LNCaP clone FGC (cell line): Measurements from ENCODE around the gene BABAM1.

Experiments used
- DNase-seq: peaks from one replicate; pipeline ENCODE4 v3.0.0-alpha.2; 2011; ENCODE audit warnings: low read depth
- H3K4me3 ChIP-seq: 2 replicates; pipeline ENCODE4 v1.5.1; 2011; ENCODE audit warnings: mild to moderate bottlenecking, low read depth, low read length, control low read depth
- TF ChIP-seq, protein P1 (sequence below): IDR thresholded peaks from 2 replicates; pipeline ENCODE4 v1.5.1; 2012; ENCODE audit warnings: mild to moderate bottlenecking; ENCODE audit not compliant: control insufficient read depth, insufficient read depth; ENCODE audit errors: extremely low read depth

BABAM1 gene

DNA sequence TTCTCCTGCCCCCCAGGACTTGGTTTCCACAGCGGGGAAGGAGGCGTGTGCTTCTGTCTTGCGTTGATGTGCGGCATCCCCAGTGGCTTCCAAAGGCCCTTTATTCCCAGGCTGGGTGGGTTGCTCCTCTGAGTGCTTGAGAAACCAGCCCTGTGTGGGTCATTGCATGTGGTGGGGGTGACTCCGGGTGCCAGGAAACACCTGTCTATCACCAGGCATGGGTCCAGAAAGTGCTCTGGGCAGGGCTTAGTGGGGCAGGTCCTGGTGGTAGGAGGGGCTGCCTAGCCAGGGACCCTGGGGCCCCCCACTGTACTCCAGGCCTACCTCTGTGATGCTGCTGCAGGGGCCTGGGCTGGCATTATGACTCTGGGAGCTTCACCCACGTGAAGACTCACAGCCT lies 51.7 kb downstream of the BABAM1 start:
- DNase-seq = no peak
- TF ChIP-seq, protein P1, sequence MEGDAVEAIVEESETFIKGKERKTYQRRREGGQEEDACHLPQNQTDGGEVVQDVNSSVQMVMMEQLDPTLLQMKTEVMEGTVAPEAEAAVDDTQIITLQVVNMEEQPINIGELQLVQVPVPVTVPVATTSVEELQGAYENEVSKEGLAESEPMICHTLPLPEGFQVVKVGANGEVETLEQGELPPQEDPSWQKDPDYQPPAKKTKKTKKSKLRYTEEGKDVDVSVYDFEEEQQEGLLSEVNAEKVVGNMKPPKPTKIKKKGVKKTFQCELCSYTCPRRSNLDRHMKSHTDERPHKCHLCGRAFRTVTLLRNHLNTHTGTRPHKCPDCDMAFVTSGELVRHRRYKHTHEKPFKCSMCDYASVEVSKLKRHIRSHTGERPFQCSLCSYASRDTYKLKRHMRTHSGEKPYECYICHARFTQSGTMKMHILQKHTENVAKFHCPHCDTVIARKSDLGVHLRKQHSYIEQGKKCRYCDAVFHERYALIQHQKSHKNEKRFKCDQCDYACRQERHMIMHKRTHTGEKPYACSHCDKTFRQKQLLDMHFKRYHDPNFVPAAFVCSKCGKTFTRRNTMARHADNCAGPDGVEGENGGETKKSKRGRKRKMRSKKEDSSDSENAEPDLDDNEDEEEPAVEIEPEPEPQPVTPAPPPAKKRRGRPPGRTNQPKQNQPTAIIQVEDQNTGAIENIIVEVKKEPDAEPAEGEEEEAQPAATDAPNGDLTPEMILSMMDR = no peak
- no peak overlapping the region for H3K4me3 ChIP-seq

DNA sequence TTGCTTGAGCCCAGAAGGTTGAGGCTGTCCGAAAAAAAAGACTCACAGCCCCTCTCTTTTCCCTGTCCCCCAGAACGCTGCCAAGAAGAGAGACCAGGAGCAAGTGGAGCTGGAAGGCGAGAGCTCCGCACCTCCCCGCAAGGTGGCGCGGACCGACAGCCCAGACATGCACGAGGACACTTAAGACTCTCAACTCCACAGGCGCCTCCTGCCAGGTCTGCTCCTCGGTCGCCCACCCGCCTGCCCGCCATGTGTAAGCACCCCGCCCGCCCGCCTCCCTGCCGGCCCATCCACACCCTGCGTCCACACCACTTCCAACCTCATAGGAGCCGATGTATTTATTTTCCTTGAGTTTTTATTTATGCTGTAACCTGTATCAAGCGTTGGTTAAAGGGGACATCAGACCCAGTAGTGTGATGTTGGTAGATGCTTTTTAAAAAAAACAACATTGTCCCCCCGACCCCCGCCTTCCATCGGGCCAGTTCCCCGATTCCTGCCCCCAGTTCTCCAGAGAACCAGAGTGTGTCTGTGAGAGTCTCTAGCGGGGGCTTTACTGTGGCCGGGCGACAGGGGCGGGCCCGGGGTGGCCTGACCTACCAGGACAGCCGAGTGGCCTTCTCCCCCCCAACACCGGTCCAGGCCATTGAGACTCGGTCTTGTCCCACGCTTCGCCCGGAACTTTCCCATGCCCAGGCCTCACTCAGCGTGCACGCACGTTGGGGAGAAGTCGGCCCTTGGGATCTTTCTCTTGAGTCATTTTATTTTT lies 52.4 kb downstream of the BABAM1 start:
- TF ChIP-seq, protein P1 = no peak
- DNase-seq = no peak
- H3K4me3 ChIP-seq = no peak overlapping the region

DNA sequence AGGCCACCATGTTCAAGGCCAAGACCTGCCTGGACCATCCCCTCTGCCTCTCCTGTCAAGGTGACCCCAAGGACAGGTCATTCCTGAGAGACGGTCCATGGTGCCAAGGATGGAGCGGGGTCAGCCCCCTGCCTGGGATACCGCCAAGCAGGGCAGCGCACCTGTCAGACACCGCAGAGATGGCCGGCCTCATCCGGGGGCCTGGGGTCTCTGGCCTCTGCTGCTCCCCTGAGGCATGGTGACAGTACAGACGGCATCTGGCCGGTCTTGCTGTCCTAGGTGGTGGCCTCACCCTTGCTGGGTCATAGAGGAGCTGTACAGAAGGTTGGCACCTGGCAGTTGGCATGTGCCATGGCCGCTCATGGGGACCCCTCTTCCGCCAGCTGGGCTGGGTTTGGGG lies 53.2 kb downstream of the BABAM1 start:
- no peak for DNase-seq
- TF ChIP-seq, protein P1 = no peak
- H3K4me3 ChIP-seq = no peak overlapping the region

DNA sequence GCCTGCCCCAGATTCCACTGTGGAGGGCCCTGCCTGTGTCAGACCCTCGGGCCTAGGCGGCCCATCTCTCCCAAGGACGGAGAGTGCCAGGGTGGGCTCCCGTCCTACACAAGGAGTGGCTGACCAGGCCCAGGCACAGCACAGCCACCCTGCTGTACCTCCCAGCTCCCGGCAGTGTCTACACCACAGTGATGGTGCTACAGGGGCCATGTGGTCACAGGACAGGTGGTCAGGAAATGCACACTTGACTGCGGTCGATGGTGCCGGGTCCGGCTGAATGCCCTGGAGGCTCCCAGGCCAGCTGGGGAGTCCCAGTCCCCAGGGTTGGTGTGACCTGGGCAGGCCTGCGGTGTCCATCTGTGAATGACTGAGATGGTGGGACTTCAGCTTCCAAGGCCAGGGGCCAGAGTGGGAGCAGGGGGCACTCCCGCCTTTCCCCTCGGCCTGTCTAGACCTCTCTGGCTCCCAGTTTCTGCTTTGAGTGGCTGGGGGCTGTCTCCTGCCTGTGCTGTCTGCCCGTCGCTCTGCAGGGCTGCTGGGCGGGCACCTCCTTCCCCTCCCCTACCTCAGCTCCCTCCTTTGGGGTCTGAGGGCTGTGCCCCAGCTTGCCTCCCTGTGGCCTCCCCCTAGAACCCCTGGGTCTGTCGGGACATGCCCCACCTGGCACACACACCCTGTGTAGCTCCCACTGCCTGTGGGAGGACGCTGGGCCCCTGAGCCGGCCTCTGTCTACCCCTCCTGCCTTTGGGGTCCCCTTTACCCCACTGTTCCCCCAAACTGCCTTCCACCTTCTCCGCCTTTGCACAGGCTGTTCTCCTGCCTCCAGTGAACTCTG lies 54.6 kb downstream of the BABAM1 start:
- no peak overlapping the region for H3K4me3 ChIP-seq
- no peak for DNase-seq
- TF ChIP-seq, protein P1 = no peak

DNA sequence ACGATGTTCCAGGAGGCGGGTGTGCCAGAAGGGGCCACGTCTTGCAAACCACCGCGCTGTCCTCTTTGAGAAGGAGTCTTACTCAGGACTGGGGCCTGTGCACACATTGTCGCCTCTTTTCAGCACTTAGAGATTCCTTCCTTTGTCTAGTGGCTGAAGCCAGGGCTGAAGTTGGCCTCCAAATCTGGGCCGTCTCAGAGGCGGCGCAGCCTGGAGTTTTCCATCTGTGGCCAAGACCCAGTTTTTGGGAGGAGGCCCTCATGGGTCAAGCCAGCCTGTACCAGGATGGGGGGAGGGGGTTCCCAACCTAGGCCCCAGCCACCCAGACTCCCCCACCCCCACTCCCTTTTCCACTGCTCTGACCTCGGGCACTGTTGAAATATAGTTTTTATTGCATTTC lies 55.6 kb downstream of the BABAM1 start:
- H3K4me3 ChIP-seq = no peak overlapping the region
- no peak for DNase-seq
- TF ChIP-seq, protein P1 = no peak

DNA sequence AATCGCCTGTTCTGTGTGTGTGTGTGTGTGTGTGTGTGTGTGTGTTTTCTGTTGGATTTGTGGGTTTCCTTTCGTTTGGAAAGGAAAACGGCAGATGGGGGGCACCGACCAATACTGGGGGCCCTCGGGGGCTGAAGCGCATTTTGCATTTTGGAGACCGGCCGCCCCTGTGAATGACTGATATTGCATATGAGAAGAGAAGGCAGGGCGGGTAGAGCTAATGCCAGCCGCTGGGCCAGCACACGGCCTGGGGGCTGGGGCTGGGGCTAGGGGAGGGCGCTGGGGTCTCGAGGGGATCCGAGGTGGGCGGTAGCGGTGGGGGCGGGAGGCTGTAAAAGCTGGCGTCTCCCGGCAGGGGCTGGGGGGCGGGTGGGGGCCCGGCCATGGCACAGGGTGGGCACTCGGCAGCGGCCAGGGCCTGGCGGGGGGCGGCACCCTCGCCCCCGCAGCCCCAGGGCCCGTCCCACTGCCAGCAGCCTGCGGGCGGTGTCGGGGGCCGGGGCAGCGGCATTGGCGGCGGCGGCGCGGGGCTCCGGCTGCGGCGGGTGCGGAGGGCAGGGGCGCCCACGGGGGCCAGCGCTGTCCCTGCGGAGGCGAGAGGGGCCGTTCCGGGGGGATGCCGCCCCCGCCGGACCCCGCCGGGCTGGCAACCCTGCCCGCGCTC lies 56.2 kb downstream of the BABAM1 start:
- DNase-seq = no peak
- no peak overlapping the region for H3K4me3 ChIP-seq
- TF ChIP-seq, protein P1 = no peak
